ENCODE measurements around the gene SKIC3. TPM values are rescaled to one million over a fixed set of nuclear protein-coding genes. Genes with fewer than 3 reads are reported as not detected.

SKIC3 gene
- total and polyA plus RNA-seq, 2 donors (not counting 1 experiment from before 2014, with no cell fraction given) = 24.9 to 75.4 TPM

GRCh38 chr5:95565280-95565920 lies 10.6 kb upstream of the SKIC3 start:
- H3K4me3 Mint-ChIP-seq = no peak overlapping the region
- H3K79me2 ChIP-seq (ENCODE audit: control insufficient read depth, insufficient read depth, low read length) = no peaks in the 10 kb centered on the region
- H3K9me3 ChIP-seq (ENCODE audit: control extremely low read depth in 1 of 3, control insufficient read depth in 2 of 3, insufficient read depth in 1 of 3, low read length in 2 of 3) = no peaks in the 10 kb centered on the region
- ChIA-PET CTCF (interaction anchor here (1.2 kb wide), 1 partner anchor 9 kb away, joined by 3 read pairs; no protein-coding TSS in a partner anchor), POLR2A (no interaction called here)
- no peak overlapping the region for H3K4me2 ChIP-seq (replicated peaks; ENCODE audit: low read depth, low read length, poor library complexity, severe bottlenecking)
- H3K4me1 ChIP-seq (ENCODE audit: control insufficient read depth in 2 of 2, insufficient read depth in 2 of 2, low read length in 2 of 2) = no peaks in the 10 kb centered on the region
- H3K27ac Mint-ChIP-seq = no peak overlapping the region
- no peaks in the 10 kb centered on the region for H4K20me1 ChIP-seq (ENCODE audit: control insufficient read depth, insufficient read depth, low read length, poor library complexity, severe bottlenecking)
- DNase-seq (no peak), ATAC-seq (ENCODE audit: low read depth) (no peak)
- no peak for TF ChIP-seq CTCF (IDR thresholded peaks at IDR 0.05)
- TF ChIP-seq EZH2 (IDR thresholded peaks at IDR 0.05; ENCODE audit: borderline replicate concordance, insufficient read depth, low read depth, low read length, poor library complexity, severe bottlenecking) = no peak
- no CpG with 5 or more reads among the region's 4 CpGs for WGBS (ENCODE audit: insufficient coverage)
- no peaks in the 10 kb centered on the region for H3K27me3 Mint-ChIP-seq
- intact Hi-C loops (cut with micrococcal nuclease) = no loop called here
- H3K36me3 ChIP-seq (replicated peaks in 1 of 2; ENCODE audit: control extremely low read depth in 1 of 2, control insufficient read depth in 1 of 2, extremely low read depth in 1 of 2, insufficient read depth in 2 of 2, low read length in 1 of 2) = peaks cover 0 to 9% of the 10 kb centered on the region in 2 experiments
- H3K4me3 ChIP-seq (ENCODE audit: control extremely low read depth in 1 of 5, extremely low read depth in 1 of 5, insufficient read depth in 1 of 5, low read depth in 2 of 5, low read length in 4 of 5) = no peak overlapping the region
- no peaks in the 10 kb centered on the region for H3K4me1 Mint-ChIP-seq
- no peaks in the 10 kb centered on the region for H3K27me3 ChIP-seq (replicated peaks in 1 of 4; ENCODE audit: control extremely low read depth in 1 of 4, control insufficient read depth in 3 of 4, insufficient read depth in 4 of 4, low read length in 3 of 4)
- no peak overlapping the region for H3K9ac ChIP-seq (ENCODE audit: low read length)
- no peaks in the 10 kb centered on the region for H3K9me3 Mint-ChIP-seq (ENCODE audit: insufficient read depth)
- H2AFZ ChIP-seq (ENCODE audit: insufficient read depth, low read depth, low read length, poor library complexity, severe bottlenecking) = no peak overlapping the region
- H3K27ac ChIP-seq (ENCODE audit: low read length in 2 of 2) = no peak overlapping the region

DNA sequence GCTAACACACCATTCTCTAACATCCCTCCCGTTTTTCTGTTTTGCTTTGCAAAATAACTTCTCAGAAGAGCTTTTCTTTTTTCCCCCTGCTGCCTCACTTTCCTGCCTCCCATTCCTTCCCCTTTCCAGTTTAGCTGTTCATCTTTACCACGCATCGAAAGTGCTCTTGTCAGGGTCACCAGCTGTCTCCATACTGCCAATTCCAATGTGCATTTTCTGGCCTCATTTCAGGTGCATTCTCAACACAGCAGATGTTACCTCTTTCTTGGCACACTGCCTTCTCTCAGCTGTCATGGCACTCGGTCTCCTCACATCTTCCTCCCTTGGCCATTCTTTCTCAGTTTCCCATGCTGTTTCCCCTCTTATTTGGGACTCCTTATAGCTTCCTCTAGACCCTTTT lies 9.7 kb upstream of the SKIC3 start:
- Histone ChIP-seq H3K36me3 (replicated peaks in 1 of 2; ENCODE audit: control extremely low read depth in 1 of 2, control insufficient read depth in 1 of 2, extremely low read depth in 1 of 2, insufficient read depth in 2 of 2, low read length in 1 of 2) (peaks cover 0 to 9% of the 10 kb centered on the region in 2 experiments), H3K27me3 (replicated peaks in 1 of 4; ENCODE audit: control extremely low read depth in 1 of 4, control insufficient read depth in 3 of 4, insufficient read depth in 4 of 4, low read length in 3 of 4) (no peaks in the 10 kb centered on the region), H3K79me2 (ENCODE audit: control insufficient read depth, insufficient read depth, low read length) (no peaks in the 10 kb centered on the region), H4K20me1 (ENCODE audit: control insufficient read depth, insufficient read depth, low read length, poor library complexity, severe bottlenecking) (no peaks in the 10 kb centered on the region), H3K27ac (ENCODE audit: low read length in 2 of 2) (no peak overlapping the region), H3K9me3 (ENCODE audit: control extremely low read depth in 1 of 3, control insufficient read depth in 2 of 3, insufficient read depth in 1 of 3, low read length in 2 of 3) (no peaks in the 10 kb centered on the region), H3K4me3 (ENCODE audit: control extremely low read depth in 1 of 5, extremely low read depth in 1 of 5, insufficient read depth in 1 of 5, low read depth in 2 of 5, low read length in 4 of 5) (no peak overlapping the region), H3K9ac (ENCODE audit: low read length) (no peak overlapping the region), H3K4me1 (ENCODE audit: control insufficient read depth in 2 of 2, insufficient read depth in 2 of 2, low read length in 2 of 2) (no peaks in the 10 kb centered on the region), H2AFZ (ENCODE audit: insufficient read depth, low read depth, low read length, poor library complexity, severe bottlenecking) (no peak overlapping the region), H3K4me2 (replicated peaks; ENCODE audit: low read depth, low read length, poor library complexity, severe bottlenecking) (no peak overlapping the region)
- no peak for ATAC-seq (ENCODE audit: low read depth)
- no peak overlapping the region for H3K4me3 Mint-ChIP-seq
- DNase-seq = no peak
- ChIA-PET POLR2A (no interaction called here), CTCF (interaction anchor here (1.2 kb wide), 1 partner anchor 8 kb away, joined by 3 read pairs; no protein-coding TSS in a partner anchor)
- no peak for TF ChIP-seq CTCF (IDR thresholded peaks at IDR 0.05)
- no peak for TF ChIP-seq EZH2 (IDR thresholded peaks at IDR 0.05; ENCODE audit: borderline replicate concordance, insufficient read depth, low read depth, low read length, poor library complexity, severe bottlenecking)
- H3K27me3 Mint-ChIP-seq = no peaks in the 10 kb centered on the region
- WGBS (ENCODE audit: insufficient coverage) = 91% methylated on average over 4 of the region's 4 CpGs
- no peaks in the 10 kb centered on the region for H3K9me3 Mint-ChIP-seq (ENCODE audit: insufficient read depth)
- no peaks in the 10 kb centered on the region for H3K4me1 Mint-ChIP-seq
- H3K27ac Mint-ChIP-seq = no peak overlapping the region
- intact Hi-C loops (cut with micrococcal nuclease) = no loop called here
